ENCODE data around the gene PTGER2.

DNA sequence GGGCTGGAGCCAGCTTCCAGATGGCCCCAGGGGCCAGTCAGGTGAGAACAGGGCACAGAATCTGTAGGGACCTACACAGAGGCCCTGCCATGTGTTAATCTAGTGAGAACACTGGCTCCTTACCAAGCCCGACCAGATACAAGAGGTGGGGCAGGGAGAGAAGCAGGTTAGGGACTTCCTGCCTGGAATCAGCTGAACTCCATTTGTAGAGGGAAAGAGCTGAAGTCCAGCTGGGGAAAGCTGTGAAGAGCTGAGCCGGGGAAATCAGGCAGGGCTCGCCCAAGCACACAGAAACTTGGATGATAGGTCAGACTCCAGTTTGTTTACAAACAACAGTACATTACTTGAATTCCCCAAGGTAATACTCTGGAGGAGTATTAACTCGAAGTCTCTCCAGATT, 46.7 kb downstream of the PTGER2 start:
- no peak for TF ChIP-seq CBX5 (IDR thresholded peaks at IDR 0.05; ENCODE audit: low read depth)
- no peak for TF ChIP-seq POLR2AphosphoS5 (IDR thresholded peaks at IDR 0.05; ENCODE audit: low read length)
- TF ChIP-seq TAF1 (IDR thresholded peaks at IDR 0.05; ENCODE audit: borderline replicate concordance, low read depth, low read length) = no peak
- no peak for TF ChIP-seq EP300 (IDR thresholded peaks at IDR 0.05; ENCODE audit: borderline replicate concordance in 1 of 2, control insufficient read depth in 1 of 2, low read depth in 2 of 2, low read length in 2 of 2)
- TF ChIP-seq, protein P1, sequence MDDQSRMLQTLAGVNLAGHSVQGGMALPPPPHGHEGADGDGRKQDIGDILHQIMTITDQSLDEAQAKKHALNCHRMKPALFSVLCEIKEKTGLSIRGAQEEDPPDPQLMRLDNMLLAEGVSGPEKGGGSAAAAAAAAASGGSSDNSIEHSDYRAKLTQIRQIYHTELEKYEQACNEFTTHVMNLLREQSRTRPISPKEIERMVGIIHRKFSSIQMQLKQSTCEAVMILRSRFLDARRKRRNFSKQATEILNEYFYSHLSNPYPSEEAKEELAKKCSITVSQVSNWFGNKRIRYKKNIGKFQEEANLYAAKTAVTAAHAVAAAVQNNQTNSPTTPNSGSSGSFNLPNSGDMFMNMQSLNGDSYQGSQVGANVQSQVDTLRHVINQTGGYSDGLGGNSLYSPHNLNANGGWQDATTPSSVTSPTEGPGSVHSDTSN (IDR thresholded peaks at IDR 0.05; ENCODE audit: insufficient replicate concordance, low read depth, low read length) = no peak
- TF ChIP-seq LARP7 (IDR thresholded peaks at IDR 0.05) = no peak
- TF ChIP-seq, protein P2, sequence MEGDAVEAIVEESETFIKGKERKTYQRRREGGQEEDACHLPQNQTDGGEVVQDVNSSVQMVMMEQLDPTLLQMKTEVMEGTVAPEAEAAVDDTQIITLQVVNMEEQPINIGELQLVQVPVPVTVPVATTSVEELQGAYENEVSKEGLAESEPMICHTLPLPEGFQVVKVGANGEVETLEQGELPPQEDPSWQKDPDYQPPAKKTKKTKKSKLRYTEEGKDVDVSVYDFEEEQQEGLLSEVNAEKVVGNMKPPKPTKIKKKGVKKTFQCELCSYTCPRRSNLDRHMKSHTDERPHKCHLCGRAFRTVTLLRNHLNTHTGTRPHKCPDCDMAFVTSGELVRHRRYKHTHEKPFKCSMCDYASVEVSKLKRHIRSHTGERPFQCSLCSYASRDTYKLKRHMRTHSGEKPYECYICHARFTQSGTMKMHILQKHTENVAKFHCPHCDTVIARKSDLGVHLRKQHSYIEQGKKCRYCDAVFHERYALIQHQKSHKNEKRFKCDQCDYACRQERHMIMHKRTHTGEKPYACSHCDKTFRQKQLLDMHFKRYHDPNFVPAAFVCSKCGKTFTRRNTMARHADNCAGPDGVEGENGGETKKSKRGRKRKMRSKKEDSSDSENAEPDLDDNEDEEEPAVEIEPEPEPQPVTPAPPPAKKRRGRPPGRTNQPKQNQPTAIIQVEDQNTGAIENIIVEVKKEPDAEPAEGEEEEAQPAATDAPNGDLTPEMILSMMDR (IDR thresholded peaks at IDR 0.05 in 2 of 3, conservative IDR thresholded peaks at IDR 0.05 in 1 of 3; ENCODE audit: control insufficient read depth in 2 of 3, extremely low read depth in 1 of 3, insufficient read depth in 1 of 3, low read depth in 3 of 3, low read length in 3 of 3) = no peak
- TF ChIP-seq POLR2A (IDR thresholded peaks at IDR 0.05; ENCODE audit: low read depth, low read length) = no peak
- TF ChIP-seq, protein P3, sequence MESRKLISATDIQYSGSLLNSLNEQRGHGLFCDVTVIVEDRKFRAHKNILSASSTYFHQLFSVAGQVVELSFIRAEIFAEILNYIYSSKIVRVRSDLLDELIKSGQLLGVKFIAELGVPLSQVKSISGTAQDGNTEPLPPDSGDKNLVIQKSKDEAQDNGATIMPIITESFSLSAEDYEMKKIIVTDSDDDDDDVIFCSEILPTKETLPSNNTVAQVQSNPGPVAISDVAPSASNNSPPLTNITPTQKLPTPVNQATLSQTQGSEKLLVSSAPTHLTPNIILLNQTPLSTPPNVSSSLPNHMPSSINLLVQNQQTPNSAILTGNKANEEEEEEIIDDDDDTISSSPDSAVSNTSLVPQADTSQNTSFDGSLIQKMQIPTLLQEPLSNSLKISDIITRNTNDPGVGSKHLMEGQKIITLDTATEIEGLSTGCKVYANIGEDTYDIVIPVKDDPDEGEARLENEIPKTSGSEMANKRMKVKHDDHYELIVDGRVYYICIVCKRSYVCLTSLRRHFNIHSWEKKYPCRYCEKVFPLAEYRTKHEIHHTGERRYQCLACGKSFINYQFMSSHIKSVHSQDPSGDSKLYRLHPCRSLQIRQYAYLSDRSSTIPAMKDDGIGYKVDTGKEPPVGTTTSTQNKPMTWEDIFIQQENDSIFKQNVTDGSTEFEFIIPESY (IDR thresholded peaks at IDR 0.05) = no peak
- no peak for TF ChIP-seq SRF (IDR thresholded peaks at IDR 0.05; ENCODE audit: low read depth in 2 of 2, low read length in 2 of 2)
- no peak for TF ChIP-seq MYC (IDR thresholded peaks at IDR 0.05; ENCODE audit: insufficient read depth, insufficient read length, insufficient replicate concordance, low read length, severe bottlenecking)
- TF ChIP-seq FOXM1 (IDR thresholded peaks at IDR 0.05; ENCODE audit: low read depth, low read length) = no peak
